ENCODE results near the gene DERL3.

GRCh38 chr22:23837911-23838680 lies 710 bp downstream of the DERL3 start:
- no peak for TF ChIP-seq POLR2AphosphoS5 (IDR thresholded peaks at IDR 0.05)
- no peak for TF ChIP-seq CTCF (IDR thresholded peaks at IDR 0.05)
- no peak for TF ChIP-seq POLR2A (IDR thresholded peaks at IDR 0.05; ENCODE audit: low read depth)
